Smooth muscle cell of the coronary artery (primary cell): ENCODE measurements around the gene ADAMTS7. TPM values are rescaled to one million over a fixed set of nuclear protein-coding genes. Genes with fewer than 3 reads are reported as not detected.

Source experiments
- total RNA-seq: library from RNA; depleted of rRNA; stranded (reverse); fragments of >200 nt; gene quantifications from 2 replicates; pipeline ENCODE4 v1.2.3, GENCODE V29; 2014; ENCODE audit warnings: low replicate concordance

Gene ADAMTS7
- total RNA-seq: 2.9 and 8.9 TPM in 2 replicates

GRCh38 chr15:78811124-78811824, at the start of gene ADAMTS7:
Gene ADAMTS7, minus strand, starts transcription at chr15:78811464. Its CDS starts 244 bp downstream, at chr15:78811220.

Other genes with a start within 250 kb of the ADAMTS7 start
- 0.12 and 0.53 TPM in 2 replicates for gene CHRNA5, start 245.9 kb downstream of the ADAMTS7 start, total RNA-seq
- gene CHRNA3, start 190.5 kb downstream of the ADAMTS7 start, total RNA-seq: not detected in 2 replicates
- gene CHRNB4, start 170.3 kb downstream of the ADAMTS7 start, total RNA-seq: not detected in 2 replicates
- gene MORF4L1, start 61.4 kb upstream of the ADAMTS7 start, total RNA-seq: 194 and 348 TPM in 2 replicates
- gene CTSH, start 133.6 kb upstream of the ADAMTS7 start, total RNA-seq: 3.1 and 11.1 TPM in 2 replicates